ENCODE measurements around the gene SGTA. TPM values are rescaled to one million over a fixed set of nuclear protein-coding genes. Genes with fewer than 3 reads are reported as not detected.

SGTA gene
- total RNA-seq, 1 donor from 2014 or later, result 37.7 TPM

GRCh38 chr19:2726904-2727639, 56.0 kb downstream of the SGTA start:
- Mint-ChIP-seq H3K4me1 (ENCODE audit: low read depth) (peaks cover 20% of the 10 kb centered on the region), H3K4me3 (ENCODE audit: unreplicated experiment) (no peak overlapping the region), H3K9me3 (ENCODE audit: low read depth) (no peaks in the 10 kb centered on the region), H3K36me3 (ENCODE audit: low read depth) (no peaks in the 10 kb centered on the region), H3K27me3 (ENCODE audit: low read depth) (peaks cover 3% of the 10 kb centered on the region), H3K27ac (ENCODE audit: unreplicated experiment) (no peak overlapping the region)
- DNase-seq (ENCODE audit: low spot score), result no peak
- TF ChIP-seq CTCF (IDR thresholded peaks at IDR 0.05), result no peak

DNA sequence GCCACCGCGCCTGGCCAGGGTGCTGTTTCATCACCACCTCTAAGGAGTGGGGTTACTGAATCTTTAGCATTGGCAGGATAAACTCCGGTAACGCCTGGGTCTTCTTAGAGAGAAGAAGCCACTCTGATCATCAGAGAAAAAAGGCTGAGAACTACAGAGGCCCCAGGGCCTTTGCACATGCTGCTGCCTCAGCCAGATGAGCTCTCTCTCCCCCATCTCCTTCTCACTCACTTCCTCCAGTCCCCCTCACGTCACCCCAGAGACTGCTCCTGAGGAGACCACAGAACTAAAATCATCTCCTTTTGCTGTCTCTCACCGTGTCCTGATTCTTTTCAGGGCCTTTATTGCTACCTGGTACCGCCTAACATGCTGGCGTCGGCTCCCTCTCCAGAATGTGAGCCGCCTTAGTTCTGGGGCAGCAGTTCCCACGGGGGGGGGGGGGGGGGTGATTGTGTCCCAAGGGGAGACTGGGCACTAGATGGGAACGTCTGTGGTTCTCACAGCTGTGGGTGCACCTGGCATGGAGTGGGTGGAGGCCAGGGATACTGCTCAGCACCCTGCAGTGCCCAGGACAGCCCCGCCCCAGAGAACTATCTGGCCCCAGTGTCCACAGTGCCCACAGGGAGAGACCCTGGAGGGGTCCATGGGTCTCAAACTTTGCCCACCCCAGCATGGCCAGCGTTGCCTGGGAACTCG, 56.8 kb downstream of the SGTA start:
- Mint-ChIP-seq H3K27ac (ENCODE audit: unreplicated experiment) (no peak overlapping the region), H3K27me3 (ENCODE audit: low read depth) (peaks cover 3% of the 10 kb centered on the region)

DNA sequence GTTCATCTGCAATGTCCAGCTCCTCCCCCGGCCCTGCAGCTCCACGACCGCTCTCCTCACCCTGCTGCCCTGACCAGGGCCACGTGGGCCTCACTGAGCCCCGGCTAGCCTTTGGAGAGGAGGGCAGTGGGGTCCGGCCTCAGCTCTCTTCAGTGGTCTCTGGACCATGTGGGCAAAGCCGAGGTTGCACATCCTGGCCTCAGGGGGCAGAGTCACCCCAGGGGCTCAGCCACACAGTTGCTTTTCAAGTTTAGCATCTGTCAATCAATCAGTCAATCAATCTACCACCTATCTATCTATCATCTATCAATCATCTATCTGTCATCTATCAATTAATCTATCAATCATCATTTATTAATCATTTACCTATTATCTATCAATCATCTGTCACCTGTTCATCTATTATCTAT, 58.9 kb downstream of the SGTA start:
- H3K27ac Mint-ChIP-seq (ENCODE audit: unreplicated experiment), result no peak overlapping the region
- peaks cover 31% of the 10 kb centered on the region for H3K4me1 Mint-ChIP-seq (ENCODE audit: low read depth)
- H3K4me3 Mint-ChIP-seq (ENCODE audit: unreplicated experiment), result no peak overlapping the region
- H3K27me3 Mint-ChIP-seq (ENCODE audit: low read depth), result peaks cover 3% of the 10 kb centered on the region
- no peaks in the 10 kb centered on the region for H3K9me3 Mint-ChIP-seq (ENCODE audit: low read depth)
- H3K36me3 Mint-ChIP-seq (ENCODE audit: low read depth), result no peaks in the 10 kb centered on the region
- TF ChIP-seq CTCF (IDR thresholded peaks at IDR 0.05), result no peak
- DNase-seq (ENCODE audit: low spot score), result no peak

More for the DNA sequence above, 56.8 kb downstream of the SGTA start:
- TF ChIP-seq CTCF (IDR thresholded peaks at IDR 0.05), result no peak
- DNase-seq (ENCODE audit: low spot score), result no peak
- Mint-ChIP-seq H3K9me3 (ENCODE audit: low read depth) (no peaks in the 10 kb centered on the region), H3K36me3 (ENCODE audit: low read depth) (no peaks in the 10 kb centered on the region), H3K4me1 (ENCODE audit: low read depth) (peaks cover 25% of the 10 kb centered on the region), H3K4me3 (ENCODE audit: unreplicated experiment) (no peak overlapping the region)

- no peak for TF ChIP-seq CTCF (IDR thresholded peaks at IDR 0.05)
- H3K27me3 Mint-ChIP-seq (ENCODE audit: low read depth), result peaks cover 3% of the 10 kb centered on the region
- H3K4me1 Mint-ChIP-seq (ENCODE audit: low read depth), result peaks cover 31% of the 10 kb centered on the region
- H3K9me3 Mint-ChIP-seq (ENCODE audit: low read depth), result no peaks in the 10 kb centered on the region
- H3K4me3 Mint-ChIP-seq (ENCODE audit: unreplicated experiment), result no peak overlapping the region
- H3K36me3 Mint-ChIP-seq (ENCODE audit: low read depth), result no peaks in the 10 kb centered on the region
- no peak for DNase-seq (ENCODE audit: low spot score)
- H3K27ac Mint-ChIP-seq (ENCODE audit: unreplicated experiment), result peak overlapping the region; percentile 49
These were observed 59.3 kb downstream of the SGTA start for GRCh38 chr19:2723747-2724146.

DNA sequence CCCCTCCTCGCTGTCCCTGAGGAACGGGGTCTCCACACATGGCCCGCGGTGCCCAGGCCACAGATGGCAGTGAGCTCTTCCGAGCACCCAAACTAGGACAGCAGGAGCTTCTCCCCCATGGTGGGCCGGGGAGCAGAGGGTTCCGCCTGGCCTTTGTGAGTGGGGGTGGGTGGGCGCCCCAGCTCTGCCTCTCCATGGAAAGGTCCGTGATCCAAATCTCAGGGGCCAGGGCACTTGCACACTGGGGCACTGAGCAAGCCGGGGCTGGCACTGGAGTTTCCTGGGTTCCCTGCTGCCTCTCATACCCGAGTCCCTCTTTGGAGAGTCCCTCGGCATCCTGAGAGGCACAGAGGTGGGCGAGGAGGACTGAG, 59.7 kb downstream of the SGTA start:
- no peaks in the 10 kb centered on the region for H3K36me3 Mint-ChIP-seq (ENCODE audit: low read depth)
- H3K27me3 Mint-ChIP-seq (ENCODE audit: low read depth), result peaks cover 3% of the 10 kb centered on the region
- no peak overlapping the region for H3K4me3 Mint-ChIP-seq (ENCODE audit: unreplicated experiment)
- peaks cover 31% of the 10 kb centered on the region for H3K4me1 Mint-ChIP-seq (ENCODE audit: low read depth)
- H3K27ac Mint-ChIP-seq (ENCODE audit: unreplicated experiment), result peak overlapping the region; percentile 49
- H3K9me3 Mint-ChIP-seq (ENCODE audit: low read depth), result no peaks in the 10 kb centered on the region
- no peak for DNase-seq (ENCODE audit: low spot score)
- TF ChIP-seq CTCF (IDR thresholded peaks at IDR 0.05), result no peak
